ENCODE measurements around the gene EPB41L1.
"Not testable (repeated sequence)": the region's sequence is repeated elsewhere in the genome, so short reads cannot be mapped to it uniquely, and the experiment has no call there.

EPB41L1 gene

DNA sequence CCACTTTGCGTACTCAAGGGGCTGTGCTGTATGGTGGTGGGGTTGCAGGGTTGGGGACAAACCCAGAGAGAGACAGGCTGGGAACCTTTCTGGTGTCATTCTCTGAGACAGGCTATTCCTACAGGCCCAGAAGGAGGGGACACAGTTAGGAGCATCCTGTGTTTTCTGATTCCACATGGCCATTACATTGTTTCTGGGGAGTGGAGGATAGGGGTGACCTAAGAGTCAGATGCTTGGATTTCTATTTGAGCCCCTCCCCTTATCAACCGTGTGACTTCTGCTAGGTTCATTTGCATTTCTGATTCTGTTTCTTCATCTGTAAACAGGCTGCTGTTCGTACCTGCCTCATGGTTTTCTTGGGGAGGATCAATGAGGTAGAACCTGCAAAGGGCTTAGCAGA is 29.4 kb upstream of the EPB41L1 start:
- DNase-seq (ENCODE audit: low spot score): no peak

DNA sequence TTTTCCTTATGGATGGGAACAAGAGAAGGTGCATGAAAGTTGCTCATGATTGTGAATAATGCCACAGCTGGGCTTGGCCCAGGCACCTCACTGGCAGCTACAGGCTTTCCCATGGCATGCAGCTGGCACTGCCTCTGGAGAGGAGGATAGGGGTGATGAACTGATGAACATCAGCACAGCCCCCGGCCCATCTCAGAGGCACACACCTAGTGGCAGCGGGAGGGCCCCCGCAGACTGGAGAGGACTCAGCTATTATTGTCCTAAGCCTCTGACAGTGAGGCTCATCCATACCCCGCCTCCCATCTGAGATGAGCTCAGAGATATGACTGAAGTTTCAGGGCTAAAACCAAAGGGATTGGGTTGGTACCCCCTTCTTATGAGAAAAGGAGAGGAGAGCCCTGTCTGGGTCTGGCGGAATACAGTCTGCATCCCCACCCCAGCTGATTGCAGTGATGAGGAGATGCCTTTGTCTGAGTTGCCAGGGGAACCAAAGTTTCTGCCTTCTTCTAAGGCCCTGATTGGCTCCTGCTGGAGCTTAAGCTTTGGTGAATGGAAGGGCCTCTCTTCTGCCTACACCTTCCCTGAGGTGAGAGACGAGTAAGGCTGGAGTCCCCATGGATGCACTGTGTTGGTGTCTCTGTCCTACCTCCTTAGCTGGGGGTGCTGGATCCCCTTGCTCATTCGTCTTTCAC is 27.6 kb upstream of the EPB41L1 start:
- DNase-seq (ENCODE audit: low spot score): no peak

DNA sequence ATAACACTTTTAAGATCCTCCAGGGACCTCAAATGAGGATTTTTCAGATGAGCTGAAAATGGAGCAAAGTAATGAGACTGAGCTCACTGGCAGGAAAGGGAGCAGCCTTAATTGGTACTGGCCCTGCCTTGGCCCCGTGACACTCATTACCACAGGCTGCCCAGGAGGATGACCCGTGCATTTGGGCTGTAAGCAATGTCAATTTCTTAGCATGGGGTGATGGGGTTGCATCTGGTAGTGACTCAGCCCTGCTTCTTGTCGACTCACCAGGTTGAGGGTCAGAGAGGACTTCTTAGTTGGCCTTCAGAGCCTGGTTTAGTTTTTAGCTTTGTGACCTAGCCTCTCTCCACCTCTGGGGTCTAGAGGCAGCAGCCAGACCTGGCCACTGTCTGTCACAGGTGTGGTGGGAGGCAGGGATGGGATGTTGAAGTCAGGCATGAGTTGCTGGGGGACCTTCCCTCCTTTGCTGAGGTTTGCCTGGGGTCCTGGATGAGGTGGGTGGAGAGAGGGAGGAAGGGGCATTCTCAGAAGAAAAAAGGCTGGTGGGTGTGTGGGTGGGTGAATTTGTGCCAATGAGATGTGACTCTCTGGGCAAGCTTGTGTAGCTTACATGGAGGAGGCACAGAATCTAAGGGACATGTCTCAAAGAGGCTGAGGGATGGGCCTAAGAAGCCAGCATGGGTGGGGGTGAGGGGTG is 25.9 kb upstream of the EPB41L1 start:
- no peak for DNase-seq (ENCODE audit: low spot score)

DNA sequence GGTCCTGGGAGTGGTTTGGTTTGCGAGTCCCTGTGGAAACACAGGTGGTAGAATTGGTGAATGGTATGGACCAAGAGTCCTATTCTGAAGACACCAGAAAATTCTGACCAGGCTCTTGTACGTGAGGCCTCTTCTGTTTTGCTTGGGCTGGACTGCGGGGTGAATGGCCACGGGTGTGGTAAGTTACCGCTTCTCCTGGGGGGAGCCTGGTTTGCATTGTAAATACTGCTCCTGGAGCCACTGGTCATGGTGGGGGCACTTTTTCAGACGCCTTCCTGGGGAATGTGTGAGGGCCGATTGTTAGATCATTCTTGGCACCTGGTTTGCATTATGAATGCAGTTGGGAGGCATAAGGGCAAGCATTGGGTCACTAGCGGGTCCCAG is 25.4 kb upstream of the EPB41L1 start:
- no peak for DNase-seq (ENCODE audit: low spot score)

DNA sequence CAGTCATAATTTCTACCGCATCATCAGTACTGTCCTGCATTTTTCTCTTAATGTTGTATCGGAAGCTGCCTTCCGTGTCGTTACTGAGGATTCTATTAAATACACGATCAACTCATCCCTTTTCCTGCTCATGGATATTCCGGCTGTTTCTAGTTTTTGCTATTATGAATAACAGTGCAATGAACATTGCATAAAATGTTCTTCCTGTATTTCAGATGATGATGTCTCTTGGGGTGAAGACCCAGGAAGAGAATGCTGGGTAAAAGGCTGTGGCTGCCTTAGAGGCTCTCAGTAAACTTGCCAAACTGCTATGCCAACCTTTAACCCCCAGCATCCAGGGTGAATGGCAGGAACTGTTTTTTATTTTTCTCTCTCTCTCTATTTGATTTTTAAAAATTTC is 24.1 kb upstream of the EPB41L1 start:
- no peak for DNase-seq (ENCODE audit: low spot score)

DNA sequence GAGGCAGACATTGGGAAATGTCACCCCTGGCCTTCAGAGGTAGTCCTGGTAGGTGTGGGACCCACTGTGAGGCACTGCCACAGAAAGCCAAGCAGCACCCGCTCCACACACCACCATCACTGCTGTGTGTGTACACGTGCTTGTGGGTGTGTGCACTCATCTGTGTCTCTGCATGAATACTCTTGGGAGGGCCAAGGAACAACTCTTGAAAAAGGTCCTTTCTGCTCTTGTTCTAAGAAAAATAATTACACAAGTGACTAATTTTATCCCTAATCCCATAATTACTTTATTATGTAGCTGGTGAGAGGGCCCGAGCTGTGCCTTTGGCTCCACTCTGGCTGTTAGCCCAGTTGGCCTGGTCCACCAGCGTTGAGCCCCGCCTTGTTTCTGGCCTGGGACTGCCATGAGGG is 21.7 kb upstream of the EPB41L1 start:
- no peak for DNase-seq (ENCODE audit: low spot score)

DNA sequence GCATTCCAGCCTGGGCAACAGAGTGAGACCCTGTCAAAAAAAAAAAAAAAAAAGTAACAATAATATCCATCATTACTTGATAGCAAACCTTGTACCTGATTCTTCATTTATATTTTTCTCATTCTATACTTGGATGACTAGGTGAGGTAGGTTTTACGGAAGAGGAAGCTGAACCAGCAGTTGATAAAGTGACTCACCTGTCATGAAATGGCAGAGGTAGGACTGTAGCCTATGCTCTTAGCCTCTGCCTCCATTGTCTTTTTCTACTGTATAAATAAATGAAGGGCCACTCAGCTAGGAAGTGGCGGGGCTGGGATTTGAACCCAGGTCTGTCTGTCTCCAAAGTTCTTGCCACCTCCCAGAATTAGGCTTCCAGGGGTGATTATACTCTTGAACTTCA is 20.7 kb upstream of the EPB41L1 start:
- DNase-seq (ENCODE audit: low spot score): no peak

DNA sequence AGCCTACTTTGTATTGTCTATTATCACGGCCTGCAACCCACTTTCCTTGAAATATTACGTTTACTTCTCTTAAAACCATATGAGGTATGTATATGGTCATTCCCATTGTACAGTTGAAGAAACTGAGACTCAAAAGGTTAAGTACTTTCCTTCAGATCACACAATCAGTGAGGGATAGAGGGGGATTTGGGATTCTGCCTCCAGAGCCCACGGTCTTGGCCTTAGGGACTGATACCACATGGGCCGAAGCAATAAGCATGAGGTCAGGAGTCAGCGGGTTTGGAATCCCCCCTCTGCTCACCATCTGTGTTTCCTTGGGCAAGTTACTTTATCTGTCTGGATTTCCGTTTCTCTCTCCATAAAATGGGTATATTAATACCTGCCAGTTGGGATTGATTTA is 19.4 kb upstream of the EPB41L1 start:
- DNase-seq (ENCODE audit: low spot score): no peak

DNA sequence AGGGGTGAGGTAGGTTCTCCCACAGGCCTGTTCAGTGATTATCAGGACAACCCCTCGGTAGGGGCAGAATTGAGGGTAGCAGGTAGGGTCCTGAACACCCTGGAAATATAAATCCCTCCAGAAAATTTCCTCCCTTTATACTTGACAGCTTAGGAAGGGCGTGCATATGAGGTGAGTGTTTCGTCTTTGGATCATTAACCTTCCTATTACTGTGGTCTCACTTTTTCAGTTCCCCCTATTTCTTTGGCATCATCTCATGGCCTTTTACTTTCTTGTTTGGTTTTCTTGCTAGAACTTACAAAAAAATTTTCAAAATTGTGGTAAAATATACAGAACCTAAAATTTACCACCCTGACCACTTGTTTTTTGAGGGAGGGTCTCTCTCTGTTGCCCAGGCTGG is 18.7 kb upstream of the EPB41L1 start:
- no peak for DNase-seq (ENCODE audit: low spot score)

DNA sequence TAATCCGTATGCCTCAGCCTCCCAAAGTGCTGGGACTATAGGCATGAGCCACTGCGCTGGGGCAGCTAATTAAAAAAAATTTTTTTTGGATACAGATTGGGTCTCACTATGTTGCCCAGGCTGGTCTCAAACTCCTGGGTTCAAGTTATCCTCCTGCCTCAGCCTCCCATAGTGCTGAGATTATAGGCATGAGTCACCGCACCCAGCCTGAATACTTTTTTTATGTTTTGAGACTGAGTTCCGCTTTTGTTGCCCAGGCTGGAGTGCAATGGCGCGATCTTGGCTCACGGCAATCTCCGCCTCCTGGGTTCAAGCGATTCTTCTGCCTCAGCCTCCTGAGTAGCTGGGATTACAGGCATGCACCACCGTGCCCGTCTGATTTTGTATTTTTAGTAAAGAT is 17.2 kb upstream of the EPB41L1 start:
- DNase-seq (ENCODE audit: low spot score): not testable (repeated sequence)

DNA sequence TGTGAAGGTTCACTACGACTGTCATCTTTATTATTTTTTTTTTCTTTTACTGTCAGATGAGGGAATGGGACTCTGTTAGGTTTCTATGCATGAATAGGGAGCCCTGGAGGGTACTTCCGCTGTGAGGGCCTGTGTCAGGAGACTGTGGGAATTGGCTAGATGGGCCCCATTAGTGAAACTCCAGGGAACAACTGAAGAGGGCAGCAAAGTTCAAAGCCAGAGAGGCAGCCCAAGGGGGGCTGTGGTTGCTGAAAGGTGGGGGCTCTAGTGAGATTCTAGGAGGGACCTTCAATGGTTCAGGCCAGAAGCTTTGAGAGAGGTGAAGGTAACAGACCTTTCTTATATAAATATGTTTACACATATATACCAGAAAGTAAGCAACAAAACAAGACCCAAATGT is 13.2 kb upstream of the EPB41L1 start:
- DNase-seq (ENCODE audit: low spot score): no peak

DNA sequence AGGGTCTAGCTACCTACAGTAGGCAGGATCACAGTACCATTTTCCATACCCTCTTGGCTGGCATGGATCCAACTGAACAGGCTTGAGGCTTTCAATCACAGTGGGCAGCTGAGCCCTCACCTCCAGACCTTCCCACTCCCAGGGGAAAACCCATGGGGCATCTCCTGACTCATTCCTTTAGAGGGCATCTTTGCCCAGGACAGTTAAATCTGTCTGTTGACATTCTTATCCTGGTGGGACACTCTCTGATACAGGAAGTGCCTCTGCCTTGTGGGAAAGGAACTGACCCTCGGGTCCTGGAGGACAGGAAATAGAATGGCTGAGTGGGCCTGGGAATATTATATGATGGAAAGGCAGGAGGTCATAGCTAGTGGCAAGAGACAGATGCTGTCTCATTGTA is 10.2 kb upstream of the EPB41L1 start:
- no peak for DNase-seq (ENCODE audit: low spot score)

DNA sequence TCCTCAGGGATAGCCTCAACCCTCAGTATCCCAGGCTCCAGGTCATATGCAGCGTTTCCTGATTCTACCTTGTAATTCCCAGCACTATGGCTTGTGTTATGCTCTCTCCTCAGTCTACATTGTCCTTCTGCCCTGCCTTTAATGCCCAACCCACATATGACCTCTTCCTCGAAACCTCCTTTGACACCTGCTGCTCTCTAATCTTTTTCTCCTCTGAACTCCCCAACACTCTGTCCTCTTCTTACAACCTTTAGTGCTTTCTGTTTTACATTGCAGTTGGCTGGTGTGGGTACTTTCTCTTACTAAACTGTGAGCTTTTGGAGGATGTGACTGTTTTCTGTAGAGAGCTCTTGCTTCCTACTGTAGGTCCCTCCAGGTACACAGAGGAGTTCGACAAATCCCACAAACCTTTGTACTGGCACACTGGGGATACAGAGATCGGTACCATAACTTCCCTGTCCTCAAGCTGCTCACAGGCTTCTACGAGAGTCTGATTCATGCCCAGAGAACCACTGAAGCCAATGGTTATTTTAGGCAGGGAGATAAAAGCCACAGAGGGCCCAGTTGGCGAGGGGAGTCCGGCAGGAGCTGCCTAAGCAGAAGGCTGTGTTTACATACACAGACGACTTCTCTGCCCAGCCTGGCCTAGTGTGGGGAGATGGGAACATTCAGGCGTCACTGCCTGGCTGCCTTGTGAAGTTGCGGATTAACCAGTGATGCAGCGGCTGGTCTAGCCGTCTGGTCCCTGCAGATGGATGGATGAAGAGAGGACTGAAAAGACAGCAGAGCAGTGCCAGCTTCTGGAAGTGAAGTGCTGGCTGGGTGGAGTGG is 8.4 kb upstream of the EPB41L1 start:
- no peak for DNase-seq (ENCODE audit: low spot score)

DNA sequence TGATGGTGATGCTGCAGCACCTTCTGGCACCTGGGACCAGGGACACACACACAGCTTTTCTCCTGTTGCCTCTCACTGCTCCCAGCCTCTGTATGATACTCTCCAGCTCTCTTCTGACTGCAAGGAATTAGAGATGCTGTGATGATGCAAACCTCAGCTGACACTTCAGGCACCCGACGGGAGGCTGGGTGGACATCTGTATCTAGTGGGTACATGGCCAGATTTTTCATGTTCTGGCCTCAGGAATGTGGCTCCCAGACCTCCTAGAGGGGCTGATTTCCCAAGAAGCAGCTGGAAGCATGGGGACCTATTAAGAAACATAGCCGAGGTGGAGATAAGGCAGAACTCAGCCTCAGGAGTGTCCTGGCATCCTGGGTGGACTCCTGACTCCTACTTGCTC is 6.8 kb upstream of the EPB41L1 start:
- DNase-seq (ENCODE audit: low spot score): no peak

DNA sequence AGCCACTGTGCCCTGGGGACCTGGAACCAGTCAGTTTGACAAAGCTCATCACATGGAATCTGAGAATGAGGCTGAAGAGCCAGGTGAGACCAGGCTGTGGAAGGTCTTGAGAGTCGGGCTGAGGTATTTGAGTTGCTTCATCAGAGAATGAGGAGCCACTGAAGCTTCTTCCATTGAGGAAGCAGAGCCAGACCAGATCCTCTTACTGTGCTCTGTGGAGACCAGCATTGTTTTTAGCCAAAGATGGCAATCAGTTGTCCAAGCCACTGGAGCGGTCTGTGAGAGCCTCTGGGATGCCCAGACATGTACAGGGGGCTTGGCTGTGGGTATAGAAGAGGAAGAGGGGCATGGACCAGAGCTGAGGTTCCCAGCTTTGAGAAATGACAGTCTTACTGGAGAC is 6.1 kb upstream of the EPB41L1 start:
- no peak for DNase-seq (ENCODE audit: low spot score)

DNA sequence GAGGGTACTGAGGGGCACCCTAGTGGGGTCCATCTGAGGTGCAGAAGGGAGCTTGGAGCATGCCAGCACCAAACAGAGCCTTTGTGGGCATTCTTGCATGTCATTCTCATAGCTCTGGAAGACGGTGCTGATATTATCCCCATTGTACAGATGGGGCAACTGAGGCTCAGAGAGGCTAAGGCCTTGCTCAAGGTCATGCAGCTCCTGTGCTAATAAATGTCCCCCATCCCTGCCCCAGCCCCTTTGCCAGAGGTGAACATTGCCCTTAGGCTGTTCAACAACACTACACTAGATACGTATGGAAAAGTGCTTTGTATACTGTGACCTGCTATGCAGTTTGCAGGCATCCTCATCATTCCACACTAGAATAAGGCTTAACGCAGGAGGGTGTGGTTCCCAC is 5.5 kb upstream of the EPB41L1 start:
- DNase-seq (ENCODE audit: low spot score): no peak

DNA sequence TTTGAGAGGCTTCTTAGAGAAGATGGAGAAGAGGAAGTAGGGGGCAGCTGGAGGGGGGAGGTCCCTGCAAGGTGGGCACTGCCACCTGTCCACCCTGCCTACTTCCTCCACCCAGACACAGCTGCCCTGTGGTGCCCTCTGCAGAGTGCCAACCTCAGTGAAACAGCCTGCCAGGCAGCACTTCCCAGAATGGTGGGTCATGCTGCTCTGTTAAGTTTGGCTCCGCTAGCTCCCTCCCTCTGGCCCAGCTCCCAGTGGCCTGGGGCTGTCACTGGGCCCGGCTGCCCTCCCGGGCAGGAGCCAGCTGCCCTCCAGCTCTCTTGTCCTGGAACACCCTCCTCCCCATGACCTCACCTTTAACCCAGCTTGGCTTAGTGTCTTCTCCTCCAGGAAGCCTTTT is 5.1 kb upstream of the EPB41L1 start:
- no peak for DNase-seq (ENCODE audit: low spot score)

DNA sequence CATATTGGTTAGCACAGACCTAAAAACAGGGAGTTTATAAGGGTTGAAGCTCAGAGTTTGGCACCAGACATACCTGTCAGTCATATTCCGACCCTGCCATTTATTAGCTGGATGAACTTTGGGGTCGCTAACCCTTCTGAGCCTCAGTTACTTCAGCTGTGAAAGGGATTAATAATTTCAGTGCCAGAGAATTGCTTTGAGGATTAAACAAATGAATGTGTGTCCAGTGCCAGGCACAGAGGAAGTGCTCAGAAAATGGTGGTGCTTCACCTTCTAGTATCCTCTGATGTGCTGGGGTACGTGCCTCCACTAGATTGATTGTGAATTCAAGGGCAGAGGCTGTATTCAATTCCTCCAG is 4.1 kb upstream of the EPB41L1 start:
- DNase-seq (ENCODE audit: low spot score): no peak

DNA sequence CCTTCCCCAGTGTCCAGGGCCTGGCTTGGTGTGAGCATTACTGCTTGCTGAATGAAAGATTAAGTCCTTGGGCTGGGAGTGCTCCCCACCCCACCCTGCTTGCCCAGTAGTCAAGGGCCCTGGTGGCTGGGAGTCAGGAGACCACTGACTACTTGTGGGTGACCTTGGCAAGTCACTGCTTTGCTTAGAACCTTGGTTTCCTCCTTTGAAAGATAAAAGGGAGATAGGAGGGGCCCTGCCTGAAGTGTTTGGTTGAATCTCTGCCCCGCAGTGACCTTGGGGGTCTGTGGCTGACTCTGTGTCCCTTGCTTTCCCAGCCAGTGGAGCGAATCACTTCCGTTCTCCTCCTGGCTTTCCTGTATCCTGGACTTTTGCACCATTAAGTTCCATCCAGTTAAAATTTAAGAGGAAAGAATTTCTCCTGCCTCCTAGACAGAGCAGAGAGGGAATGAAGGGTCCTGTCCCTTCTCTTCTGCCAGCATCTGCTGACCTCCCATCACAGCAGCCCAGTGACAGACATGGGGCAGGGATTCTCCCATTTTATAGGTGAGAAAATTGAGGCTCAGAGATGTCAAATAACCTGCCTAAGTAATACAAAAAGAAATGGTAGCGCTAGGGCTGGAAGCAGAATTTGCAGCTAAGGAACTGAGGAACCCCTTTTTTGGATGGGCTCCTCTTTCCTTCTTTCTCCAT is 3.5 kb upstream of the EPB41L1 start:
- no peak for DNase-seq (ENCODE audit: low spot score)

DNA sequence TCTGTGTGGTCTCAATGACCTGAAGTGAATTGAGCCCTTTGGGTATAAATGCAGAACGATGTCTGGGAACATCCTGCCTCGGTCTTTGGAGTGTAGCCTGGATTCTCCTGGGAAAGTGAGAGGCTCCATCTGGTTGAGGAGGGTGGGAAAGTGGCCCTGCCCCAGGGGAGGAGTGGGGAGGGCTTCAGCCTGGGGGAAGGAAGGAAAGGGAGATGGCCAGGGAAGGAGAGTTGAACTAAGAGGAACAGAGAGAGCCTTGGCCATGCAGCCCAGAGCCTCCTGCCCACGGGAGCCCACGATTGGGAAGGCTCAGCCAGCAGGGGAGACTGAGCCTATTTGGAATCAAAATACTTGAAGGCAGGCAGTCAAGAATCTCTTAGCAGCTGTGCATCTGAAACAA is 2.3 kb upstream of the EPB41L1 start:
- DNase-seq (ENCODE audit: low spot score): no peak

DNA sequence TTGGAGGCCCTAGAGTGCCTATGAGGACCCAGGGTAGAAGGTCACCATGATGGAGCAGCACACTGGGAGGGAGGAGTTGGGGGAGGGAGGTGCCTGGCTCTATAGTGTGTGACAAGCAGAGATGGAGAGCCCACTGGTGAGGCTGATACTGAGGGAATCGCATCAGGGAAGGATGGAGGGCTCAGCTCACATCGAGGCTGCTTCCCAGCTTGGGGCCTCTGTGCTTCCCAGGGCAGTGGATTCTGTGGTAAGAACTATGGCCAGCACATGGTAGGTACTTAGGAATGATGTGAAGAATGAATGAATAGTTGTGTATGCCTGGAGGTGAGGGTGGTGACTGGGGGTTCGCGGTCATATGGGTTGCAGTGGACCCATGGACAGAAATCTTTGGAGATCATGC is 1.3 kb upstream of the EPB41L1 start:
- no peak for DNase-seq (ENCODE audit: low spot score)

Data from SK-N-DZ (cell line).